Endodermal cell (in vitro differentiated cells): Measurements from ENCODE around the gene CAMTA1. TPM values are rescaled to one million over a fixed set of nuclear protein-coding genes. Genes with fewer than 3 reads are reported as not detected.
"Not testable (repeated sequence)": the region's sequence is repeated elsewhere in the genome, so short reads cannot be mapped to it uniquely, and the experiment has no call there.

ENCODE experiments used
- DNase-seq: peaks from one replicate; pipeline ENCODE4 v3.0.0-alpha.2; 2017
- H3K27ac ChIP-seq: 2 replicates; pipeline ENCODE4 v1.5.1; 2013; ENCODE audit warnings: mild to moderate bottlenecking, low read depth, low read length, moderate library complexity
- H3K27me3 ChIP-seq: 2 replicates; pipeline ENCODE4 v1.6.1; 2013; ENCODE audit warnings: mild to moderate bottlenecking, low read length, moderate library complexity; ENCODE audit not compliant: insufficient read depth, control insufficient read depth, poor library complexity, severe bottlenecking
- H3K36me3 ChIP-seq: 2 replicates; pipeline ENCODE4 v1.7.0; 2013; ENCODE audit warnings: mild to moderate bottlenecking, low read length, moderate library complexity; ENCODE audit not compliant: control insufficient read depth, insufficient read depth
- H3K4me1 ChIP-seq: one replicate; pipeline ENCODE4 v1.7.0; 2013; ENCODE audit warnings: low read length; ENCODE audit not compliant: control insufficient read depth, insufficient read depth
- H3K4me3 ChIP-seq: 2 replicates; pipeline ENCODE4 v1.5.1; 2013; ENCODE audit warnings: mild to moderate bottlenecking, low read length, moderate library complexity
- H3K9ac ChIP-seq: 2 replicates; pipeline ENCODE4 v1.6.1; 2013; ENCODE audit warnings: mild to moderate bottlenecking, low read length, moderate library complexity; ENCODE audit not compliant: poor library complexity, severe bottlenecking; ENCODE audit errors: extremely low read depth
- H3K9me3 ChIP-seq: 2 replicates; pipeline ENCODE4 v1.6.1; 2013; ENCODE audit warnings: mild to moderate bottlenecking, low read length, moderate library complexity; ENCODE audit not compliant: control insufficient read depth
- H3K27ac Mint-ChIP-seq: 2 replicates; pipeline ENCODE4 v1.8.0; 2020; ENCODE audit warnings: mixed read lengths
- H3K27me3 Mint-ChIP-seq: 2 replicates; pipeline ENCODE4 v1.8.0; 2021; ENCODE audit warnings: mild to moderate bottlenecking, mixed read lengths; ENCODE audit not compliant: insufficient read depth
- H3K36me3 Mint-ChIP-seq: 2 replicates; pipeline ENCODE4 v1.8.0; 2020; ENCODE audit warnings: low read depth, mixed read lengths
- H3K4me1 Mint-ChIP-seq: 2 replicates; pipeline ENCODE4 v1.8.0; 2020; ENCODE audit warnings: mixed read lengths
- H3K4me3 Mint-ChIP-seq: 2 replicates; pipeline ENCODE4 v1.8.0; 2020; ENCODE audit warnings: mild to moderate bottlenecking, moderate library complexity, mixed read lengths
- H3K9me3 Mint-ChIP-seq: 2 replicates; pipeline ENCODE4 v1.8.0; 2020; ENCODE audit warnings: mild to moderate bottlenecking, mixed read lengths
- WGBS, 2 experiments: methylation state at CpG; one replicate each; pipeline versions ENCODE4 v1.1.5 to v1.1.7; 2013; ENCODE audit warnings: missing lambda C conversion rate in 2 of 2, mixed read lengths in 1 of 2; ENCODE audit not compliant: insufficient coverage in 1 of 2, insufficient read length in 1 of 2; 5-methylcytosine and 5-hydroxymethylcytosine counted together
- total RNA-seq, 2 donors: library from RNA; stranded (reverse); fragmentation: NEBNext Ultra II Directional in 1 of 2; extraction: Animal tissue kit (Norgen Biotek cat#: 25700) in 1 of 2; gene quantifications; 2 replicates in 1 of 2; 3 replicates in 1 of 2; pipeline ENCODE4 v1.2.1, GENCODE V29; 2021
- TF ChIP-seq, protein P1 (sequence below): fragments of 200-600 bp; sonication (generic); conservative IDR thresholded peaks from 2 replicates; pipeline ENCODE4 v1.5.0; 2021; ENCODE audit warnings: antibody characterized with exemption, mild to moderate bottlenecking

Gene CAMTA1
- total RNA-seq, 2 donors from 2014 or later: 123 to 137 TPM

DNA sequence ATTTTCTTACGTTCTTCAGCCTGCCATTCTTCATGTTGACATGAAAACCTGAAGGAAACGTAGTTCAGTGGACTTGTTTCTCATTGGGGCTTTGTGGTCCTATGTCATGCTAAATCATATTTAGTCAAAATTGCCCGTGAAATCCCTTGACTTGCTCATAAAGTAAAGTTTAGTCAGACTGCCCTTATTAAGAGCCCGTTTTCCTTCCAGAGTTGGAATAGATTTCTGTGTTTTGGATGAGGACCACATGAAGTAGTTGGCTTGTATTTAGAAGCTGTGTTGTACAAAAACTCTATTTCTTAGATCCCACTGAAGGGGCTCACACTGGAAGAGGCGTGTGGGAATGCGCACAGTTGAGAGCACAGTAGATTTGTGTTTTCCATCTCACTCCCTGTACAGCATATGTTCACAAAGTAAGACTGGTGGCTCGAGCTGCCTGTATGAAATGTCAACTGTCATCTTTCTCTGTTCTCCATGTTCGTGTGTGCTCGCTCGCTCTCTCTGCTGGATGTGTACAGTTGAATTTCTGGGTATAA lies 42.4 kb downstream of the CAMTA1 start:
- TF ChIP-seq, protein P1, sequence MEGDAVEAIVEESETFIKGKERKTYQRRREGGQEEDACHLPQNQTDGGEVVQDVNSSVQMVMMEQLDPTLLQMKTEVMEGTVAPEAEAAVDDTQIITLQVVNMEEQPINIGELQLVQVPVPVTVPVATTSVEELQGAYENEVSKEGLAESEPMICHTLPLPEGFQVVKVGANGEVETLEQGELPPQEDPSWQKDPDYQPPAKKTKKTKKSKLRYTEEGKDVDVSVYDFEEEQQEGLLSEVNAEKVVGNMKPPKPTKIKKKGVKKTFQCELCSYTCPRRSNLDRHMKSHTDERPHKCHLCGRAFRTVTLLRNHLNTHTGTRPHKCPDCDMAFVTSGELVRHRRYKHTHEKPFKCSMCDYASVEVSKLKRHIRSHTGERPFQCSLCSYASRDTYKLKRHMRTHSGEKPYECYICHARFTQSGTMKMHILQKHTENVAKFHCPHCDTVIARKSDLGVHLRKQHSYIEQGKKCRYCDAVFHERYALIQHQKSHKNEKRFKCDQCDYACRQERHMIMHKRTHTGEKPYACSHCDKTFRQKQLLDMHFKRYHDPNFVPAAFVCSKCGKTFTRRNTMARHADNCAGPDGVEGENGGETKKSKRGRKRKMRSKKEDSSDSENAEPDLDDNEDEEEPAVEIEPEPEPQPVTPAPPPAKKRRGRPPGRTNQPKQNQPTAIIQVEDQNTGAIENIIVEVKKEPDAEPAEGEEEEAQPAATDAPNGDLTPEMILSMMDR: no peak
- Histone ChIP-seq H3K9me3 (no peaks in the 10 kb centered on the region), H3K4me3 (no peak overlapping the region), H3K36me3 (peaks cover 33% of the 10 kb centered on the region), H3K9ac (no peak overlapping the region), H3K4me1 (no peaks in the 10 kb centered on the region), H3K27me3 (no peaks in the 10 kb centered on the region), H3K27ac (no peak overlapping the region)
- Mint-ChIP-seq H3K4me3 (no peak overlapping the region), H3K27me3 (no peaks in the 10 kb centered on the region), H3K9me3 (peaks cover 2% of the 10 kb centered on the region), H3K27ac (no peak overlapping the region), H3K4me1 (peaks cover 5% of the 10 kb centered on the region), H3K36me3 (peaks cover 29% of the 10 kb centered on the region)
- DNase-seq: no peak
- 95 to 98% methylated on average over 7 to 8 of the region's 10 CpGs for WGBS, 2 experiments

DNA sequence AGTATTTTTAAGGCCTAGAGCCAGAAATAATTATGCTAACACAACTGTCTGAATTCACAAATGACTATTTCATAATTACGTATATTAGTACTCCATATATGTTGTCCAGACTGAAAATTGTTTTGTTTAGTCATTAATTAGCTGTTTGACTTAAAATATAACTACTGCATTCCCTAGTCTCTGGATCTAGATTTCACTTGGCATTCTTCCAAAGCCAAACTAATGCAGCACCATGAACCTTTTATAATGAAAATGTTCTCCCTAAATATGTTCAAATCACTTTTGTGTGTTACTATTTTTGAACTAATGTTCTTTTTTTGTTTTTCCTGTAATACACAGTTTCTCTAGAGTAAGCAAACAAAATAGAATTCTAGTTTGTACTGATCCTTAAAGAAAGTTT lies 46.1 kb downstream of the CAMTA1 start:
- no peak overlapping the region for H3K9ac ChIP-seq
- Mint-ChIP-seq H3K36me3 (peaks cover 33% of the 10 kb centered on the region), H3K4me3 (no peak overlapping the region), H3K4me1 (peaks cover 5% of the 10 kb centered on the region), H3K27ac (no peak overlapping the region), H3K27me3 (no peaks in the 10 kb centered on the region), H3K9me3 (peaks cover 2% of the 10 kb centered on the region)
- no peaks in the 10 kb centered on the region for H3K27me3 ChIP-seq
- DNase-seq: no peak
- no peaks in the 10 kb centered on the region for H3K9me3 ChIP-seq
- peaks cover 23% of the 10 kb centered on the region for H3K36me3 ChIP-seq
- WGBS, 2 experiments: no CpG with 5 or more reads among the region's 1 CpG
- H3K4me3 ChIP-seq: no peak overlapping the region
- no peak overlapping the region for H3K27ac ChIP-seq
- TF ChIP-seq, protein P1: no peak
- H3K4me1 ChIP-seq: no peaks in the 10 kb centered on the region

DNA sequence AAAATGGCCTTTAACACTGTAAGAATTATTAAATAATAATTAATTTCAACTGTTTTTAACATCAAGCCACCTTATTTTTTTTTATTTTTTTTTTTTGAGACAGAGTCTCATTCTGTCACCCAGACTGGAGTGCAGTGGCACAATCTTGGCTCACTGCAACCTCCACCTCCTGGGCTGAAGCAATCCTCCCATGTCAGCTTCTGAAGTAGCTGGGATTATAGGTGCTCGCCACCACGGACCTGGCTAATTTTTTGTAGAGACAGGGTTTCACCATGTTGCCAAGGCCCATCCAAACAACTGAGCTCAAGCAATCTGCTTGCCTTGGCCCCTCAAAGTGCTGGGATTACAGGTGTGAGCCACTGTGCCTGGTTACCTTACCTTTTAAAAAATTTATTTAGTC lies 46.8 kb downstream of the CAMTA1 start:
- H3K9ac ChIP-seq, H3K4me1 Mint-ChIP-seq, H3K27ac ChIP-seq, H3K27me3 Mint-ChIP-seq, H3K27ac Mint-ChIP-seq, H3K4me1 ChIP-seq, H3K9me3 Mint-ChIP-seq, H3K4me3 Mint-ChIP-seq, H3K4me3 ChIP-seq, H3K27me3 ChIP-seq, DNase-seq, H3K9me3 ChIP-seq: not testable (repeated sequence)
- H3K36me3 Mint-ChIP-seq: peaks cover 36% of the 10 kb centered on the region
- peaks cover 17% of the 10 kb centered on the region for H3K36me3 ChIP-seq
- whole genome bisulfite sequencing, 2 experiments: 93 to 100% methylated on average over 2 of the region's 2 CpGs
